ENCODE measurements around the gene BEST2.
A peak's percentile ranks its signal among the peaks of the same experiment; 100 is the strongest.

The BEST2 gene

GRCh38 chr19:12800923-12801465, 49.4 kb downstream of the BEST2 start:
- DNase-seq (ENCODE audit: low read depth) = no peak

DNA sequence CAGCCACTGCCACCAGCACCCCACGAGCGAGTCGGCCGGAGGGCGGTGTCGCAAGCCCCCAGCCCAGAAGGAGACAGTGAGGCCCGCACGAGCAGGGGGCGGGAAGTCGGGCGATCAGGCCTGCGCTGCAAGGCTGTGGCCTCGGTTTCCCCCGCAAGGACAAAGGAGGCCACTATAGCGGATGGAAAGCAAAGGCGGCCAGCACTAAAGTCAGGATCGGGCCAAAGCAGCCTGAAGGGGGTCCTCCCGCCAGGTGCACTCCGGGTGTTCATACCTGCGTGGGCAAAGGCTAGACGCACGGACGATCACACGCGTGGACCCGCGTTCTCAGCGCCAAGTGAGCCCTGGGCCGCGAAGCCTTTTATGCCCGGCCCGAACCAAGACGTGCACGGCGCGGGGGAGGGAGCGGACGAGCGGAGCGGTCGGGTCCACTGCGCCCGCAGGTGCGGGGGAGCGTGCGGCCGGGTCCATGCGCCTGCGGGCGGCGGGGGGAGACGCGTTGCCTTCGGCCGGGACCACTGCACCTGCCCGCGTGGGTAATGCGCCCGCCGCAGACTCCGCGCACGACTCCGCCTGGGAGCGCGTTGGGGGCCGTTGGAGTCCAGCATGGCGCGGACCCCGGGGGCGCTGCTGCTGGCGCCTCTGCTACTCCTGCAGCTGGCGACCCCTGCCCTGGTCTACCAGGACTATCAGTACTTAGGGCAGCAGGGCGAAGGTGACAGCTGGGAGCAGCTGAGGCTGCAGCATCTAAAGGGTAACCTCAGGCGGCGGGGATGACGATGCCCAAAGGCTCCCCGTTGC, 50.1 kb downstream of the BEST2 start, which contains the start of the genes PRDX2 and THSD8:
Gene PRDX2, minus strand, starts transcription at position 335 of the 801 bp plus-strand sequence. CDS start 539 bp downstream, outside the sequence.
Gene THSD8, plus strand, starts transcription at position 604 of the 801 bp plus-strand sequence. Its CDS starts 3 bp downstream, at position 607.
- no peak for DNase-seq (ENCODE audit: low read depth)

DNA sequence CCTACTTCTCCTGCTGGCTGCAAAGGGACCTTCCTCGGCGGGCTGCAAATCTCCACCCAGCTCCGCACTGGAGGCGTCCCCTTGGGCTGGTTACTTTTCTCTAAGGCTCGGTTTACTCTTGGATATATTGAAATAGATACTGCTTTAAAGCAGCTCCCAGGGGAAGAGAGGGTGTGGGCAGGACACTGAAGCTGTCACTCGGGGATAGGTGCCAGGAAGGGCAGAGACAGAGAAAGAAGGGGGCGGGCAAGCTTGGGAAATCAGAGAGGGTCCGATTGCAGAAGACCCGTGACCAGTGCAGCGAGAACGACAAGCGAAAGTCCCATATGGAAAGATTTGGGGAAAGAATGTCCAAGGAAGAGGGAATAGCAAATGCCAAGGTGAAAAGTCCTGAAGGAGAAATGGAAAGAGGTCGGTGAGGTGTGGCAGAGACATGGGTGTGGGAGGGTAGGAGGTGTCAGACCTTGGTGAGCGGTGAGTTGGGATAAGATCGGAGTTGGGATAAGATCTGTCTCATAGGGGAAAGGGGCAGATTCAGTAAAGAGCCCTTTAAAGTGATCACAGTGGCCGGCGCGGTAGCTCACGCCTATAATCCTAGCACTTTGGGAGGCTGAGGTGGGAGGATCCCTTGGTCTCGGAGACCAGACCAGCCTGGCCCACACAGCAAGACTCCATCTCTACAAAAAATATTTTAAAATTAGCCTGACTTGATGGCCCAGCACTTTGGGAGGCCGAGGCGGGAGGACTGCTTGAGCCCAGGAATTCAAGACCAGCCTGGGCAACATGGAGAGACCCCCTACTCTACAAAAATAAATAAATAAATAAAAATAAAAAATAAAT, 50.9 kb downstream of the BEST2 start:
- no peak for DNase-seq (ENCODE audit: low read depth)

DNA sequence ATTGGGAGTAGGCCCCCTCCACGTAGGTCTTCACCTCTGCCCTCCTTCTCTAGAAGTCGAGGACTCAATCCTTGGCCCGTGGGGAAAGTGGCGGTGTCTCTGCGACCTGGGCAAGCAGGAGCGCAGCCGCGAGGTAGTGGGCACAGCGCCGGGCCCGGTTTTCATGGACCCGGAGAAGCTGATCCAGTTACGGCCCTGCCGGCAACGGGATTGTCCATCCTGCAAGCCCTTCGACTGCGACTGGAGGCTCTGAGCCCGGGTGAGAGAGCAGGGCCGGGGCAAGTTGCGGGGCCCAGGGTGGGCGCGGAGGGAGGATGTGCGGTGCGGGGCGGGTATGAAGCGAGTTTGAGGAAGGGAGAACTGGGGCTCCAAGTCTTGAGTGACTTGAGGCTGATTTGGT, 52.5 kb downstream of the BEST2 start:
- DNase-seq (ENCODE audit: low read depth) = no peak

DNA sequence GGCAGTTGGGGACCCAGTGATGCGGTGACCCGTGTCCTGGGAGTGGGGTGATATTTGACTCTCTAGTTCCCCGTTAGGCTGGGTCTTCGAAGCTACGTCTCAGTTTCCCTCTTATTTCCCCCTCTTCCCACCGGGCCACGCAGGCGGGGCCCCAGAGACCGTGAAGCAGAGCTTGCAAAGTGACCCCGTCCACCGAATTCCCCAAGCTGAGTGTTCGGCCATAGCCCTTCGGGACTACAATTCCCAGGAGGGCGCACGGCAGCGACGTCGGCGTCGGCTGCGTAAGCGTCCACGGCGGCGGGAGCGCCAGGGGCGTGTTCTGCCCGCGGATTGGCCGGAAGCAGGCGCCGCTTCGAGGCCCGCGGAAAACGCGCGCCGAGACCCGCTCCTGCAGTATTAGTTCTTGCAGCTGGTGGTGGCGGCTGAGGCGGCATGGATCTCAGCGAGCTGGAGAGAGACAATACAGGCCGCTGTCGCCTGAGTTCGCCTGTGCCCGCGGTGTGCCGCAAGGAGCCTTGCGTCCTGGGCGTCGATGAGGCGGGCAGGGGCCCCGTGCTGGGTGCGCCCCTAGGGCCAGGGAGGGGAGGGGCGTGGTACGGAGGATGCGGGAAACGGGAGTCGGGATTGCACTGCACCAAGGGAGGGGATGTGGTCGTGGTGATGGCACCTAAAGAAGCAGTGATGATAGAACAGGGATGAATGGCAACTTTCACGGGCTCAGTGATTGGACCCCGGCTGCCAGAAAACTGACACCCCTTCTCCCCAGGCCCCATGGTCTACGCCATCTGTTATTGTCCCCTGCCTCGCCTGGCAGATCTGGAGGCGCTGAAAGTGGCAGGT, 54.9 kb downstream of the BEST2 start, which contains the start of gene RNASEH2A:
Gene RNASEH2A, plus strand, starts transcription at position 343 of the 840 bp plus-strand sequence. Its CDS starts 90 bp downstream, at position 433.
- peak; percentile 78 for DNase-seq (ENCODE audit: low read depth)

Data from stromal cell of bone marrow (primary cell).